Heart left ventricle (tissue), 16 donors: ENCODE data around the gene MT1X. TPM values are rescaled to one million over a fixed set of nuclear protein-coding genes. Genes with fewer than 3 reads are reported as not detected.

Source experiments
- ATAC-seq, 4 donors: fragments of 200-7000 bp; cut with Tn5 transposase; one replicate each; pipeline ENCODE4 v1.9.1; 2020 to 2022; ENCODE audit warnings: moderate library complexity in 4 of 4, mild to moderate bottlenecking in 3 of 4, moderate number of reproducible peaks in 1 of 4
- DNase-seq, 5 donors: peaks; one replicate each; pipeline ENCODE4 v3.0.0-alpha.2; 2020
- H3K27ac ChIP-seq, 12 donors: fragments of 200-600 bp; sonication (generic) in 4 of 12; one replicate each; pipeline versions ENCODE4 v1.5.0 to v1.8.0; 2016 to 2022; ENCODE audit warnings: mild to moderate bottlenecking in 2 of 12
- H3K27me3 ChIP-seq, 9 donors: fragments of 200-600 bp; sonication (generic) in 2 of 9; one replicate each; pipeline versions ENCODE4 v1.5.1 to v1.8.0; 2016 to 2022; ENCODE audit warnings: mild to moderate bottlenecking in 3 of 9
- H3K36me3 ChIP-seq, 9 donors: fragments of 200-600 bp; sonication (generic) in 2 of 9; one replicate each; pipeline versions ENCODE4 v1.5.0 to v1.8.0; 2018 to 2022; ENCODE audit warnings: mild to moderate bottlenecking in 2 of 9
- H3K4me1 ChIP-seq, 12 donors: fragments of 200-600 bp; sonication (generic) in 4 of 12; one replicate each; pipeline versions ENCODE4 v1.5.0 to v1.8.0; 2016 to 2022; ENCODE audit warnings: mild to moderate bottlenecking in 3 of 12
- H3K4me3 ChIP-seq, 12 donors: fragments of 200-600 bp; sonication (generic) in 4 of 12; one replicate each; pipeline versions ENCODE4 v1.5.0 to v1.8.0; 2017 to 2022; ENCODE audit warnings: mild to moderate bottlenecking in 9 of 12, moderate library complexity in 4 of 12
- H3K9me3 ChIP-seq, 12 donors: fragments of 200-600 bp; sonication (generic) in 4 of 12; one replicate each; pipeline versions ENCODE4 v1.5.0 to v1.8.0; 2016 to 2022; ENCODE audit warnings: mild to moderate bottlenecking in 1 of 12
- POLR2A ChIP-seq, 2 donors: fragments of 450-650 bp; IDR thresholded peaks; one replicate each; pipeline ENCODE4 v1.6.1; 2017; ENCODE audit warnings: antibody characterized with exemption in 2 of 2, mild to moderate bottlenecking in 2 of 2, moderate library complexity in 2 of 2
- WGBS, 4 donors: extraction: QIAGEN DNeasy Blood & Tissue Kit in 2 of 4; methylation state at CpG; one replicate each; pipeline versions ENCODE4 v1.1.5 to v1.1.7; 2013 to 2018; 5-methylcytosine and 5-hydroxymethylcytosine counted together
- intact Hi-C, 10 donors: fragments of 100-400 bp; cut with DNase I; formaldehyde crosslinking; loops; one replicate each; pipeline versions ENCODE4 v1.11.1 to v1.14.2; 2022
- polyA plus RNA-seq, 2 donors: library from polyadenylated mRNA; stranded (reverse); fragments of 200-250 nt; gene quantifications; one replicate each; pipeline ENCODE4 v1.2.3, GENCODE V29; 2013
- total RNA-seq, 9 donors: library from RNA; depleted of rRNA in 2 of 9; stranded (reverse); fragments of >200 nt in 2 of 9; fragmentation: NEBNext Ultra II Directional in 3 of 9; extraction: Animal tissue kit (Norgen Biotek cat#: 25700) in 3 of 9; gene quantifications; one replicate each; pipeline versions ENCODE4 v1.1.0 to v1.2.4, GENCODE V29; 2016 to 2023
- TF ChIP-seq, protein P1 (sequence below), 12 donors: fragments of 200-600 bp; sonication (generic) in 4 of 12; IDR thresholded peaks; one replicate each; pipeline versions ENCODE4 v1.5.0 to v1.8.0; 2018 to 2022; ENCODE audit warnings: antibody characterized with exemption in 12 of 12, mild to moderate bottlenecking in 5 of 12
- donor health status: ischemic (EF 13 %, LVEDD 7.1; RV severe dilation, severe dysfunction).
- donor health status: healthy with polysubstance abuse.
- donor health status: DM: no; HTN: yes; CAD: no.
- donor health status: DM: no; HTN: no; CAD: no.
- donor health status: ischemic (EF 25% LVEDD 6.9; RV normal size, moderate dysfunction).
- donor health status: ischemic (EF 25% LVEDD 5.7; RV mildly dilated, moderate dysfunction).
- donor health status: healthy.
- donor health status: DM: yes; HTN: yes; CAD: no.
- donor health status: ischemic (EF 35%, LVEDD 5.7; RV mildly dilated, moderate dysfunction).
- donor health status: nonischemic (EF 11% LVEDD 7.7; RV severe dilation, severe dysfunction).
- donor health status: DM: yes; HTN: yes; CAD: no.
- donor health status: PGD.
- donor health status: ischemic (EF 29% LVEDD 5.4; RV normal size, mild dysfunction).
- donor health status: nonischemic (EF 23%, LVEDD 6.1; RV moderate dilation, normal function).

Gene MT1X
- total and polyA plus RNA-seq, 11 donors = 20.6 to 918 (median 137) TPM

DNA sequence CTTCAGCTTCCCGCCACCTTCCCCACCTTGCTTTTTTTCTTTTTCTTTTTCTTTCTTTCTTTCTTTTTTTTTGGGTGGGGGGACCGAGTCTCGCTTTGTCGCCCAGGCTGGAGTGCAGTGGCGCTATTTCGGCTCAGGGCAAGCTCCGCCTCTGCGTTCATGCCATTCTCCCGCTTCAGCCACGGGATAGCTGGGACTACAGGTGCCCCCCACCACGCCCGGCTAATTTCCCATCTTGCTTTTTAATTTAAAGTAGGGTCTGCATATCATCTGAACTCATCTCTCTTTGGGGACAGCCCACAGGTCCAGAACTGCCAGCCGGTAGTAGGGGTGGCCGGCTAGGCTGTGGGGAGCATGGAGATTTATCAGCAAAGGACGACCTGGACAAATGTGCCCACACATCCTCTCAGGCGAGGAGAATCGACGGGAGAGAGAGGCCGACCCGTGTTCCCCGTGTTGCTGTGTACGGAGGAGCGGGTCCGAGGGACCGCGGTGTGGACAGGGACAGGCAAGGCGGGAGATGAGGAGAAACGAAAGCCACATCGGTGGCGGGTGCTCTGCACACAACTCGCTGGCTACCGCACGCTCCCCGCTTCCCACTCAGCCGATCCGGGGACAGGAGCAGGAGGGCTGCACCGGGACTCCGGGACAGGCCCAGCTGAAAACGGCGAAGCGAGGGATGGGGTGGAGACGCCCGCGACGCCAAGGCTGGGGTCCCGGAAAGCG, 47.4 kb upstream of the MT1X start:
- no peak for ATAC-seq
- TF ChIP-seq, protein P1, sequence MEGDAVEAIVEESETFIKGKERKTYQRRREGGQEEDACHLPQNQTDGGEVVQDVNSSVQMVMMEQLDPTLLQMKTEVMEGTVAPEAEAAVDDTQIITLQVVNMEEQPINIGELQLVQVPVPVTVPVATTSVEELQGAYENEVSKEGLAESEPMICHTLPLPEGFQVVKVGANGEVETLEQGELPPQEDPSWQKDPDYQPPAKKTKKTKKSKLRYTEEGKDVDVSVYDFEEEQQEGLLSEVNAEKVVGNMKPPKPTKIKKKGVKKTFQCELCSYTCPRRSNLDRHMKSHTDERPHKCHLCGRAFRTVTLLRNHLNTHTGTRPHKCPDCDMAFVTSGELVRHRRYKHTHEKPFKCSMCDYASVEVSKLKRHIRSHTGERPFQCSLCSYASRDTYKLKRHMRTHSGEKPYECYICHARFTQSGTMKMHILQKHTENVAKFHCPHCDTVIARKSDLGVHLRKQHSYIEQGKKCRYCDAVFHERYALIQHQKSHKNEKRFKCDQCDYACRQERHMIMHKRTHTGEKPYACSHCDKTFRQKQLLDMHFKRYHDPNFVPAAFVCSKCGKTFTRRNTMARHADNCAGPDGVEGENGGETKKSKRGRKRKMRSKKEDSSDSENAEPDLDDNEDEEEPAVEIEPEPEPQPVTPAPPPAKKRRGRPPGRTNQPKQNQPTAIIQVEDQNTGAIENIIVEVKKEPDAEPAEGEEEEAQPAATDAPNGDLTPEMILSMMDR (IDR thresholded peaks at IDR 0.05) = no peak
- no peak for TF ChIP-seq POLR2A (IDR thresholded peaks at IDR 0.05)
- Histone ChIP-seq H3K27me3 (peaks cover 0 to 79% (median 29%) of the 10 kb centered on the region in 9 donors), H3K4me1 (peaks cover 0 to 38% (median 17%) of the 10 kb centered on the region in 12 donors), H3K9me3 (no peaks in the 10 kb centered on the region), H3K36me3 (no peaks in the 10 kb centered on the region), H3K4me3 (peak overlapping the region in 6 of 12 donors; percentile 4 to 28 (median 19)), H3K27ac (no peak overlapping the region)
- intact Hi-C loops = loop anchor here in 1 of 10 donors (5.0 kb wide), 1 partner anchor 47 kb away; the partner anchor contains the start of gene MT1X
- DNase-seq = peak in 1 of 5 donors; percentile 60
- WGBS, 4 donors = 17 to 34% (median 32%) methylated on average over 47 of the region's 47 CpGs

DNA sequence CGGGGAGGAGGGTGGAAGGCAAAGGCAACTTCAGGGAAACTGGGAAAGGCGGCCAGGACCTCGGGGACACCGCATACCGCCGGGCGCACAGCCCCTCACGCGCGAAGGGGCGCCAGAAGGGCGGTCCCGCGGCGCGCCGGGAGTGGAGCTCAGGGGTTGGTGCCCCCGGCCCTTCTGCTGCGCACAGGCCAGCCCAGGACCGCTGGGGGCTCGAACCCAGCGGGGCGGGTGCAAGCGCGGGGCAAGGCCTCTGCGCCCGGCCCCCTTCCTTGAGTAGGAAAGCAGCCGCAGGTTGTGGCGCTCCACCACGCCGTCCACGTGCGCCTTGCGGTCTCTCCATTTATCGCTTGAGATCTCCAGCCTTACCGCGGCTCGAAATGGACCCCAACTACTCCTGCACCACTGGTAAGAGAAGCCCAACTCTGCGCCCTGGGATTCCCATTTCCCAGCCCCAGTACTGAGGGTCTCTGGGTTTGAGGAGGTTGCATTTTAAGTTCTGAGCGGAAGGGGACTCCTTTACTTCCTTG, 46.8 kb upstream of the MT1X start:
- ATAC-seq (no peak), DNase-seq (no peak)
- no peaks in the 10 kb centered on the region for H3K9me3 ChIP-seq
- H3K27me3 ChIP-seq = peaks cover 0 to 83% (median 29%) of the 10 kb centered on the region in 9 donors
- intact Hi-C loops = loop anchor here in 1 of 10 donors (5.0 kb wide), 1 partner anchor 47 kb away; the partner anchor contains the start of gene MT1X
- TF ChIP-seq, protein P1 (IDR thresholded peaks at IDR 0.05) = no peak
- no peak for TF ChIP-seq POLR2A (IDR thresholded peaks at IDR 0.05)
- no peak overlapping the region for H3K27ac ChIP-seq
- peaks cover 0 to 38% (median 17%) of the 10 kb centered on the region in 12 donors for H3K4me1 ChIP-seq
- 11 to 42% (median 23%) methylated on average over 36 to 40 of the region's 40 CpGs for WGBS, 4 donors
- H3K4me3 ChIP-seq = peak overlapping the region in 6 of 12 donors; percentile 4 to 28 (median 19)
- no peaks in the 10 kb centered on the region for H3K36me3 ChIP-seq

DNA sequence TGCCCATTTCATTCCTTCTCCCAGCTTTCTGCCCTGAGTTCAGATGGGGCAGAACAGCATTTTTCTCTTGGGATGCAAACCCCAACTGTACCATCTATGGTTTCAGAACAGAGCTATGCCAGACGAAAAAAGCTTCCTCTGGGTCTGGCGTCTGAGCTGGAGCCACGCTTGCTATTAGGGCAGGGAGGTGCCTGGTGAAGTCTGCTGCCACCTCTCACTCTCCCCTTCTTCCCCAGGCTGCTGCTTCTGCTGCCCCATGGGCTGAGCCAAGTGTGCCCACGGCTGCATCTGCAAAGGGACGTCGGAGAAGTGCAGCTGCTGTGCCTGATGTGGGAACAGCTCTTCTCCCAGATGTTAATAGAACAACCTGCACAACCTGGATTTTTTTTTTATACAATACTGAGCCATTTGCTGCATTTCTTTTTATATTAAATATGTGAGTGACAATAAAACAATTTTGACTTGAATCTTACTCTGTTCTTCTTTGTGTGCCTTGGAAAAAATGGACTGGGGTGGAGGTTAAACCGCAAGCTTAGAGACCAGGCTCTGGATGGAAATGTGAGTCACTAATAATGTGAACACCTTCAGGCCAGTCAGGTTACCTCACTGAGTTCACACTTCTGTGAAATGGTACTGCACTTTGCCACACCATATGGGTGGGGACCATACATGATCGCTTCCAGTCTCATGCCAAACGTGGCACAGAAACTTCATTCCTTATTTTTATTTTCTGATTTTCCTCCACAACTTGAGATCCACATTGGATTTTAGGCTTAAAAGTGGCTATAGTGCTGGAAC, 45.5 kb upstream of the MT1X start:
- WGBS, 4 donors = 39 to 65% (median 61%) methylated on average over 9 of the region's 9 CpGs
- TF ChIP-seq POLR2A (IDR thresholded peaks at IDR 0.05) = no peak
- TF ChIP-seq, protein P1 (IDR thresholded peaks at IDR 0.05) = no peak
- peaks cover 0 to 38% (median 16%) of the 10 kb centered on the region in 12 donors for H3K4me1 ChIP-seq
- H3K4me3 ChIP-seq = no peak overlapping the region
- no peaks in the 10 kb centered on the region for H3K9me3 ChIP-seq
- no peak overlapping the region for H3K27ac ChIP-seq
- intact Hi-C loops = loop anchor here in 1 of 10 donors (5.0 kb wide), 1 partner anchor 45 kb away; the partner anchor contains the start of gene MT1X
- no peak for DNase-seq
- peaks cover 0 to 89% (median 29%) of the 10 kb centered on the region in 9 donors for H3K27me3 ChIP-seq
- no peaks in the 10 kb centered on the region for H3K36me3 ChIP-seq
- no peak for ATAC-seq
